Fibroblast of skin of left quadriceps (primary cell): ENCODE results near the gene SERPINA12.
A peak's percentile ranks its signal among the peaks of the same experiment; 100 is the strongest.

ENCODE experiments used
- DNase-seq, 2 experiments: peaks; one replicate each; pipeline ENCODE4 v3.0.0-alpha.2; 2013; ENCODE audit warnings: low read depth in 2 of 2

Gene SERPINA12

GRCh38 chr14:94509356-94509755 lies at the start of gene SERPINA12:
Gene SERPINA12, minus strand, starts transcription at chr14:94509469. Its CDS starts 11,072 bp downstream, at chr14:94498397.
- no peak for DNase-seq

GRCh38 chr14:94558842-94559241 lies 49.6 kb upstream of the SERPINA12 start:
- DNase-seq, result no peak

GRCh38 chr14:94557327-94557726 lies 48.1 kb upstream of the SERPINA12 start:
- DNase-seq, result no peak

- DNase-seq, result no peak
Measured at GRCh38 chr14:94555991-94556390, 46.7 kb upstream of the SERPINA12 start.

GRCh38 chr14:94550041-94550440 lies 40.8 kb upstream of the SERPINA12 start:
- DNase-seq, result no peak

- DNase-seq, result peak; percentile 8 to 15
Measured at GRCh38 chr14:94548999-94549985, 40.0 kb upstream of the SERPINA12 start.

- no peak for DNase-seq
Measured at GRCh38 chr14:94548131-94548998, 39.1 kb upstream of the SERPINA12 start.

GRCh38 chr14:94547726-94548125 lies 38.5 kb upstream of the SERPINA12 start:
- no peak for DNase-seq

- no peak for DNase-seq
Measured at GRCh38 chr14:94547151-94547680, 37.9 kb upstream of the SERPINA12 start.

- no peak for DNase-seq
Measured at GRCh38 chr14:94545131-94545841, 36.0 kb upstream of the SERPINA12 start.

GRCh38 chr14:94544726-94545125 lies 35.5 kb upstream of the SERPINA12 start:
- no peak for DNase-seq

- no peak for DNase-seq
Measured at GRCh38 chr14:94543449-94544124, 34.3 kb upstream of the SERPINA12 start.

GRCh38 chr14:94542811-94543440 lies 33.7 kb upstream of the SERPINA12 start:
- no peak for DNase-seq

GRCh38 chr14:94542111-94542810 lies 33.0 kb upstream of the SERPINA12 start:
- peak; percentile 11 to 21 for DNase-seq

- DNase-seq, result no peak
Measured at GRCh38 chr14:94541234-94541975, 32.1 kb upstream of the SERPINA12 start.

- DNase-seq, result no peak
Measured at GRCh38 chr14:94540031-94540794, 30.9 kb upstream of the SERPINA12 start.

GRCh38 chr14:94539181-94539580 lies 29.9 kb upstream of the SERPINA12 start:
- no peak for DNase-seq

- DNase-seq, result no peak
Measured at GRCh38 chr14:94538070-94538740, 28.9 kb upstream of the SERPINA12 start.
